GM23338 (cell line): Measurements from ENCODE around the gene ELL2.

Experiments
- CREB1 ChIP-seq: fragments of 250-450 bp; sonication (Bioruptor Pico); IDR thresholded peaks from 2 replicates; pipeline ENCODE4 v1.5.0; 2020; ENCODE audit warnings: low read depth, mild to moderate bottlenecking, moderate library complexity
- EZH2 ChIP-seq: fragments of 200-600 bp; sonication (generic); IDR thresholded peaks from one replicate; pipeline ENCODE4 v1.8.0; 2017; ENCODE audit warnings: antibody characterized with exemption, mild to moderate bottlenecking, low read depth; ENCODE audit not compliant: unreplicated experiment
- EZH2phosphoT487 ChIP-seq: fragments of 200-600 bp; sonication (generic); IDR thresholded peaks from one replicate; pipeline ENCODE4 v1.8.1; 2018; ENCODE audit warnings: antibody characterized with exemption; ENCODE audit not compliant: unreplicated experiment
- JUNB ChIP-seq: IDR thresholded peaks from one replicate; pipeline ENCODE4 v1.6.1; 2016; ENCODE audit warnings: antibody characterized with exemption; ENCODE audit not compliant: unreplicated experiment
- NANOG ChIP-seq: IDR thresholded peaks from 2 replicates; pipeline ENCODE4 v1.6.1; 2016; ENCODE audit warnings: antibody characterized with exemption, borderline replicate concordance
- POLR2AphosphoS5 ChIP-seq: IDR thresholded peaks from 2 replicates; pipeline ENCODE4 v1.6.1; 2016; ENCODE audit warnings: antibody characterized with exemption, low read depth
- STAT1 ChIP-seq: IDR thresholded peaks from one replicate; pipeline ENCODE4 v1.6.1; 2016; ENCODE audit warnings: antibody characterized with exemption; ENCODE audit not compliant: unreplicated experiment
- ZNF114 ChIP-seq: fragments of 250-450 bp; sonication (Bioruptor Pico); IDR thresholded peaks from 2 replicates; pipeline ENCODE4 v1.5.0; 2020; ENCODE audit warnings: mild to moderate bottlenecking, moderate library complexity
- ZNF331 ChIP-seq: fragments of 250-450 bp; sonication (Bioruptor Pico); IDR thresholded peaks from 2 replicates; pipeline ENCODE4 v1.5.0; 2020; ENCODE audit warnings: low read depth, mild to moderate bottlenecking, moderate library complexity
- TF ChIP-seq, protein P1 (sequence below), 2 experiments: fragments of 200-600 bp in 1 of 2; sonication (generic) in 1 of 2; conservative IDR thresholded peaks; 2 replicates each; pipeline versions ENCODE4 v1.5.1 to v1.6.1; 2016 to 2017; ENCODE audit warnings: antibody characterized with exemption in 2 of 2, low read depth in 2 of 2, mild to moderate bottlenecking in 2 of 2, moderate library complexity in 1 of 2
- TF ChIP-seq, protein P2 (sequence below): IDR thresholded peaks from one replicate; pipeline ENCODE4 v1.6.1; 2018; ENCODE audit warnings: antibody characterized with exemption; ENCODE audit not compliant: unreplicated experiment
- TF ChIP-seq, protein P3 (sequence below): IDR thresholded peaks from 2 replicates; pipeline ENCODE4 v1.6.1; 2016; ENCODE audit warnings: antibody characterized with exemption
- TF ChIP-seq, protein P4 (sequence below): fragments of 250-450 bp; sonication (Bioruptor Pico); IDR thresholded peaks from 2 replicates; pipeline ENCODE4 v1.5.0; 2020; ENCODE audit warnings: mild to moderate bottlenecking, moderate library complexity

DNA sequence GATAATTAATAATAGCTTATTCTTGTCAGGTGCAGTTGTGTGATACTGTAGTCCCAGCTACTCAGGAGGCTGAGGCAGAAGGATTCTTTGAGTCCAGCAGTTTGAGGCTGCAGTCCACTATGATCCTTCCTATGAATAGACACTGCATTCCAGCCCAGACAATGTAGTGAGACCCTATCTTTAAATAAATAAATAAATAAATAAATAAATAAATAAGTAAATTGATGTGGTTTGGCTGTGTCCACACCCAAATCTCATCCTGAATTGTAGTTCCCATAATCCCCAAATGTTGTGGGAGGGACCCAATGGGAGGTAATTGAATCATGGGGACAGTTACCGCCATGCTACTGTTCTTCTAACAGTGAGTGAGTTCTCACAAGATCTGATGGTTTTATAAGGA lies 5.6 kb upstream of the ELL2 start:
- TF ChIP-seq, protein P1, sequence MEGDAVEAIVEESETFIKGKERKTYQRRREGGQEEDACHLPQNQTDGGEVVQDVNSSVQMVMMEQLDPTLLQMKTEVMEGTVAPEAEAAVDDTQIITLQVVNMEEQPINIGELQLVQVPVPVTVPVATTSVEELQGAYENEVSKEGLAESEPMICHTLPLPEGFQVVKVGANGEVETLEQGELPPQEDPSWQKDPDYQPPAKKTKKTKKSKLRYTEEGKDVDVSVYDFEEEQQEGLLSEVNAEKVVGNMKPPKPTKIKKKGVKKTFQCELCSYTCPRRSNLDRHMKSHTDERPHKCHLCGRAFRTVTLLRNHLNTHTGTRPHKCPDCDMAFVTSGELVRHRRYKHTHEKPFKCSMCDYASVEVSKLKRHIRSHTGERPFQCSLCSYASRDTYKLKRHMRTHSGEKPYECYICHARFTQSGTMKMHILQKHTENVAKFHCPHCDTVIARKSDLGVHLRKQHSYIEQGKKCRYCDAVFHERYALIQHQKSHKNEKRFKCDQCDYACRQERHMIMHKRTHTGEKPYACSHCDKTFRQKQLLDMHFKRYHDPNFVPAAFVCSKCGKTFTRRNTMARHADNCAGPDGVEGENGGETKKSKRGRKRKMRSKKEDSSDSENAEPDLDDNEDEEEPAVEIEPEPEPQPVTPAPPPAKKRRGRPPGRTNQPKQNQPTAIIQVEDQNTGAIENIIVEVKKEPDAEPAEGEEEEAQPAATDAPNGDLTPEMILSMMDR (conservative IDR thresholded peaks at IDR 0.05; ENCODE audit: low read depth in 2 of 2): no peak
- TF ChIP-seq, protein P2, sequence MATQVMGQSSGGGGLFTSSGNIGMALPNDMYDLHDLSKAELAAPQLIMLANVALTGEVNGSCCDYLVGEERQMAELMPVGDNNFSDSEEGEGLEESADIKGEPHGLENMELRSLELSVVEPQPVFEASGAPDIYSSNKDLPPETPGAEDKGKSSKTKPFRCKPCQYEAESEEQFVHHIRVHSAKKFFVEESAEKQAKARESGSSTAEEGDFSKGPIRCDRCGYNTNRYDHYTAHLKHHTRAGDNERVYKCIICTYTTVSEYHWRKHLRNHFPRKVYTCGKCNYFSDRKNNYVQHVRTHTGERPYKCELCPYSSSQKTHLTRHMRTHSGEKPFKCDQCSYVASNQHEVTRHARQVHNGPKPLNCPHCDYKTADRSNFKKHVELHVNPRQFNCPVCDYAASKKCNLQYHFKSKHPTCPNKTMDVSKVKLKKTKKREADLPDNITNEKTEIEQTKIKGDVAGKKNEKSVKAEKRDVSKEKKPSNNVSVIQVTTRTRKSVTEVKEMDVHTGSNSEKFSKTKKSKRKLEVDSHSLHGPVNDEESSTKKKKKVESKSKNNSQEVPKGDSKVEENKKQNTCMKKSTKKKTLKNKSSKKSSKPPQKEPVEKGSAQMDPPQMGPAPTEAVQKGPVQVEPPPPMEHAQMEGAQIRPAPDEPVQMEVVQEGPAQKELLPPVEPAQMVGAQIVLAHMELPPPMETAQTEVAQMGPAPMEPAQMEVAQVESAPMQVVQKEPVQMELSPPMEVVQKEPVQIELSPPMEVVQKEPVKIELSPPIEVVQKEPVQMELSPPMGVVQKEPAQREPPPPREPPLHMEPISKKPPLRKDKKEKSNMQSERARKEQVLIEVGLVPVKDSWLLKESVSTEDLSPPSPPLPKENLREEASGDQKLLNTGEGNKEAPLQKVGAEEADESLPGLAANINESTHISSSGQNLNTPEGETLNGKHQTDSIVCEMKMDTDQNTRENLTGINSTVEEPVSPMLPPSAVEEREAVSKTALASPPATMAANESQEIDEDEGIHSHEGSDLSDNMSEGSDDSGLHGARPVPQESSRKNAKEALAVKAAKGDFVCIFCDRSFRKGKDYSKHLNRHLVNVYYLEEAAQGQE: no peak
- TF ChIP-seq EZH2 (no peak), JUNB (no peak), STAT1 (no peak), ZNF114 (CRISPR knock-in tag) (no peak), POLR2AphosphoS5 (no peak), EZH2phosphoT487 (no peak), CREB1 (CRISPR knock-in tag) (no peak), NANOG (no peak), ZNF331 (no peak)
- TF ChIP-seq, protein P3, sequence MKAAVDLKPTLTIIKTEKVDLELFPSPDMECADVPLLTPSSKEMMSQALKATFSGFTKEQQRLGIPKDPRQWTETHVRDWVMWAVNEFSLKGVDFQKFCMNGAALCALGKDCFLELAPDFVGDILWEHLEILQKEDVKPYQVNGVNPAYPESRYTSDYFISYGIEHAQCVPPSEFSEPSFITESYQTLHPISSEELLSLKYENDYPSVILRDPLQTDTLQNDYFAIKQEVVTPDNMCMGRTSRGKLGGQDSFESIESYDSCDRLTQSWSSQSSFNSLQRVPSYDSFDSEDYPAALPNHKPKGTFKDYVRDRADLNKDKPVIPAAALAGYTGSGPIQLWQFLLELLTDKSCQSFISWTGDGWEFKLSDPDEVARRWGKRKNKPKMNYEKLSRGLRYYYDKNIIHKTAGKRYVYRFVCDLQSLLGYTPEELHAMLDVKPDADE: no peak
- TF ChIP-seq, protein P4, sequence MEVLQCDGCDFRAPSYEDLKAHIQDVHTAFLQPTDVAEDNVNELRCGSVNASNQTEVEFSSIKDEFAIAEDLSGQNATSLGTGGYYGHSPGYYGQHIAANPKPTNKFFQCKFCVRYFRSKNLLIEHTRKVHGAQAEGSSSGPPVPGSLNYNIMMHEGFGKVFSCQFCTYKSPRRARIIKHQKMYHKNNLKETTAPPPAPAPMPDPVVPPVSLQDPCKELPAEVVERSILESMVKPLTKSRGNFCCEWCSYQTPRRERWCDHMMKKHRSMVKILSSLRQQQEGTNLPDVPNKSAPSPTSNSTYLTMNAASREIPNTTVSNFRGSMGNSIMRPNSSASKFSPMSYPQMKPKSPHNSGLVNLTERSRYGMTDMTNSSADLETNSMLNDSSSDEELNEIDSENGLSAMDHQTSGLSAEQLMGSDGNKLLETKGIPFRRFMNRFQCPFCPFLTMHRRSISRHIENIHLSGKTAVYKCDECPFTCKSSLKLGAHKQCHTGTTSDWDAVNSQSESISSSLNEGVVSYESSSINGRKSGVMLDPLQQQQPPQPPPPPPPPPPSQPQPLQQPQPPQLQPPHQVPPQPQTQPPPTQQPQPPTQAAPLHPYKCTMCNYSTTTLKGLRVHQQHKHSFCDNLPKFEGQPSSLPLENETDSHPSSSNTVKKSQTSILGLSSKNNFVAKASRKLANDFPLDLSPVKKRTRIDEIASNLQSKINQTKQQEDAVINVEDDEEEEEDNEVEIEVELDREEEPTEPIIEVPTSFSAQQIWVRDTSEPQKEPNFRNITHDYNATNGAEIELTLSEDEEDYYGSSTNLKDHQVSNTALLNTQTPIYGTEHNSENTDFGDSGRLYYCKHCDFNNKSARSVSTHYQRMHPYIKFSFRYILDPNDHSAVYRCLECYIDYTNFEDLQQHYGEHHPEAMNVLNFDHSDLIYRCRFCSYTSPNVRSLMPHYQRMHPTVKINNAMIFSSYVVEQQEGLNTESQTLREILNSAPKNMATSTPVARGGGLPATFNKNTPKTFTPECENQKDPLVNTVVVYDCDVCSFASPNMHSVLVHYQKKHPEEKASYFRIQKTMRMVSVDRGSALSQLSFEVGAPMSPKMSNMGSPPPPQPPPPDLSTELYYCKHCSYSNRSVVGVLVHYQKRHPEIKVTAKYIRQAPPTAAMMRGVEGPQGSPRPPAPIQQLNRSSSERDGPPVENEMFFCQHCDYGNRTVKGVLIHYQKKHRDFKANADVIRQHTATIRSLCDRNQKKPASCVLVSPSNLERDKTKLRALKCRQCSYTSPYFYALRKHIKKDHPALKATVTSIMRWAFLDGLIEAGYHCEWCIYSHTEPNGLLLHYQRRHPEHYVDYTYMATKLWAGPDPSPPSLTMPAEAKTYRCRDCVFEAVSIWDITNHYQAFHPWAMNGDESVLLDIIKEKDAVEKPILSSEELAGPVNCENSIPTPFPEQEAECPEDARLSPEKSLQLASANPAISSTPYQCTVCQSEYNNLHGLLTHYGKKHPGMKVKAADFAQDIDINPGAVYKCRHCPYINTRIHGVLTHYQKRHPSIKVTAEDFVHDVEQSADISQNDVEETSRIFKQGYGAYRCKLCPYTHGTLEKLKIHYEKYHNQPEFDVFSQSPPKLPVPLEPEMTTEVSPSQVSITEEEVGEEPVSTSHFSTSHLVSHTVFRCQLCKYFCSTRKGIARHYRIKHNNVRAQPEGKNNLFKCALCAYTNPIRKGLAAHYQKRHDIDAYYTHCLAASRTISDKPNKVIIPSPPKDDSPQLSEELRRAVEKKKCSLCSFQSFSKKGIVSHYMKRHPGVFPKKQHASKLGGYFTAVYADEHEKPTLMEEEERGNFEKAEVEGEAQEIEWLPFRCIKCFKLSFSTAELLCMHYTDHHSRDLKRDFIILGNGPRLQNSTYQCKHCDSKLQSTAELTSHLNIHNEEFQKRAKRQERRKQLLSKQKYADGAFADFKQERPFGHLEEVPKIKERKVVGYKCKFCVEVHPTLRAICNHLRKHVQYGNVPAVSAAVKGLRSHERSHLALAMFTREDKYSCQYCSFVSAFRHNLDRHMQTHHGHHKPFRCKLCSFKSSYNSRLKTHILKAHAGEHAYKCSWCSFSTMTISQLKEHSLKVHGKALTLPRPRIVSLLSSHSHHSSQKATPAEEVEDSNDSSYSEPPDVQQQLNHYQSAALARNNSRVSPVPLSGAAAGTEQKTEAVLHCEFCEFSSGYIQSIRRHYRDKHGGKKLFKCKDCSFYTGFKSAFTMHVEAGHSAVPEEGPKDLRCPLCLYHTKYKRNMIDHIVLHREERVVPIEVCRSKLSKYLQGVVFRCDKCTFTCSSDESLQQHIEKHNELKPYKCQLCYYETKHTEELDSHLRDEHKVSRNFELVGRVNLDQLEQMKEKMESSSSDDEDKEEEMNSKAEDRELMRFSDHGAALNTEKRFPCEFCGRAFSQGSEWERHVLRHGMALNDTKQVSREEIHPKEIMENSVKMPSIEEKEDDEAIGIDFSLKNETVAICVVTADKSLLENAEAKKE (CRISPR knock-in tag): no peak
